ENCODE measurements around the gene BTNL3.

BTNL3 gene

DNA sequence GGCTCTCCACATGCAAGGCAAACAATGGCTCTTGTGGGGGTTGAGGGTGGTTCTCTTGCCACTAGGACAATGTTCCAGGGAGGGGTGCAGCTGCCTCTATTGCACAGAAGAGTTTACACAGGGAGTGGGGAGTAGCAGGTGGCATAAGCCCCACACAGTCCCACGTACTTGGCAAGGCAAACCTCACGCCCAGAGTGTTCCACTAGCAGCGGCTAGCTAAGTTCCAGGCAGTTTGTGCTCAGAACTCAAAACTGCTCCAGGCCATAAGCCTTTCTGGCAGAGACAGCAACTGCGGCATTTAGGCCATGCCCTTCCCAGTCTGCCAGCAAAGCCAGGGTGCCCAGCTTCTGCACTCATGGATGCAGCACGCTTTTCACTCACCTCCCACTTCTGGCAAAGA lies 29.0 kb upstream of the BTNL3 start:
- Histone ChIP-seq H3K4me3 (ENCODE audit: low read depth, low read length) (no peak overlapping the region), H3K9me3 (ENCODE audit: control insufficient read depth, insufficient read depth, low read depth, low read length) (no peaks in the 10 kb centered on the region), H3K27ac (ENCODE audit: extremely low read depth, low read depth, low read length) (no peak overlapping the region), H3K4me1 (ENCODE audit: control insufficient read depth, insufficient read depth, low read length) (no peaks in the 10 kb centered on the region), H3K36me3 (ENCODE audit: control insufficient read depth in 2 of 2, insufficient read depth in 1 of 2, low read length in 2 of 2) (no peaks in the 10 kb centered on the region)
- ChIA-PET POLR2A (no interaction called here), CTCF (no interaction called here)
- no peak for TF ChIP-seq ZNF501 (tag by site-specific recombination; IDR thresholded peaks at IDR 0.05)
- no peak for TF ChIP-seq HIC1 (tag by site-specific recombination; IDR thresholded peaks at IDR 0.05)
- TF ChIP-seq ZNF677 (tag by site-specific recombination; IDR thresholded peaks at IDR 0.05): no peak
- TF ChIP-seq ZNF223 (tag by site-specific recombination; IDR thresholded peaks at IDR 0.05): no peak
- TF ChIP-seq ZNF184 (tag by site-specific recombination; IDR thresholded peaks at IDR 0.05): no peak
- TF ChIP-seq ZFP3 (tag by site-specific recombination; IDR thresholded peaks at IDR 0.05; ENCODE audit: low read depth): no peak
- TF ChIP-seq ZBTB1 (tag by site-specific recombination; IDR thresholded peaks at IDR 0.05): no peak
- TF ChIP-seq ZNF558 (tag by site-specific recombination; IDR thresholded peaks at IDR 0.05): no peak
- TF ChIP-seq, protein P1, sequence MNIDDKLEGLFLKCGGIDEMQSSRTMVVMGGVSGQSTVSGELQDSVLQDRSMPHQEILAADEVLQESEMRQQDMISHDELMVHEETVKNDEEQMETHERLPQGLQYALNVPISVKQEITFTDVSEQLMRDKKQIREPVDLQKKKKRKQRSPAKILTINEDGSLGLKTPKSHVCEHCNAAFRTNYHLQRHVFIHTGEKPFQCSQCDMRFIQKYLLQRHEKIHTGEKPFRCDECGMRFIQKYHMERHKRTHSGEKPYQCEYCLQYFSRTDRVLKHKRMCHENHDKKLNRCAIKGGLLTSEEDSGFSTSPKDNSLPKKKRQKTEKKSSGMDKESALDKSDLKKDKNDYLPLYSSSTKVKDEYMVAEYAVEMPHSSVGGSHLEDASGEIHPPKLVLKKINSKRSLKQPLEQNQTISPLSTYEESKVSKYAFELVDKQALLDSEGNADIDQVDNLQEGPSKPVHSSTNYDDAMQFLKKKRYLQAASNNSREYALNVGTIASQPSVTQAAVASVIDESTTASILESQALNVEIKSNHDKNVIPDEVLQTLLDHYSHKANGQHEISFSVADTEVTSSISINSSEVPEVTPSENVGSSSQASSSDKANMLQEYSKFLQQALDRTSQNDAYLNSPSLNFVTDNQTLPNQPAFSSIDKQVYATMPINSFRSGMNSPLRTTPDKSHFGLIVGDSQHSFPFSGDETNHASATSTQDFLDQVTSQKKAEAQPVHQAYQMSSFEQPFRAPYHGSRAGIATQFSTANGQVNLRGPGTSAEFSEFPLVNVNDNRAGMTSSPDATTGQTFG (tag by site-specific recombination; IDR thresholded peaks at IDR 0.05; ENCODE audit: borderline replicate concordance): no peak
- TF ChIP-seq ZFP41 (tag by site-specific recombination; IDR thresholded peaks at IDR 0.05; ENCODE audit: borderline replicate concordance): no peak
- no peak for TF ChIP-seq ZNF24 (tag by site-specific recombination; IDR thresholded peaks at IDR 0.05)
- TF ChIP-seq KLF1 (tag by site-specific recombination; IDR thresholded peaks at IDR 0.05): no peak
- TF ChIP-seq KLF8 (tag by site-specific recombination; IDR thresholded peaks at IDR 0.05): no peak

DNA sequence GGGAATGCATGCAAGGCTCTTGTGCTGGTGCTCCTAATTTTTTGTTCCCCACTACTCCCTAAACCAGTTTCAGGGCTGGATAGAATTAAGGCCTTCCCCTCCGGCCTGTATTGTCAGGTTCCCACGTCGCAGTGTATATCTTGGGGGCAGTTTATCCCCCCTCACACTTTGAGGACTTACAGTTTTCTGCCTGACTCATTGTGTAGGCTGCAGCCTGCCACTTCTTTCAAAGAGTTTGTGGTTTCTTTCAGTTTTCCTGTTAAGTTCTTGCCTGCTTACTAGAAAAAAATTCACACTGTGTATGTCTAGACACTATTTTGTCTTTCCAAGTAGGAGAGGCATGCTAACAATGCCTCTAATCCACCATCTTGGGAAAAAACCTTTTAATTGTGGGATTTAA lies 28.4 kb upstream of the BTNL3 start:
- no peak overlapping the region for H3K4me3 ChIP-seq (ENCODE audit: low read depth, low read length)
- H3K27ac ChIP-seq (ENCODE audit: extremely low read depth, low read depth, low read length): no peak overlapping the region
- TF ChIP-seq ZXDB (tag by site-specific recombination; IDR thresholded peaks at IDR 0.05) (no peak), ZEB2 (tag by site-specific recombination; IDR thresholded peaks at IDR 0.05) (no peak), ZNF221 (tag by site-specific recombination; IDR thresholded peaks at IDR 0.05; ENCODE audit: borderline replicate concordance) (no peak), ZNF416 (tag by site-specific recombination; IDR thresholded peaks at IDR 0.05) (no peak), ZNF510 (tag by site-specific recombination; IDR thresholded peaks at IDR 0.05; ENCODE audit: insufficient replicate concordance) (no peak), SCRT2 (tag by site-specific recombination; IDR thresholded peaks at IDR 0.05) (no peak), GLIS1 (tag by site-specific recombination; IDR thresholded peaks at IDR 0.05) (no peak), OSR2 (tag by site-specific recombination; IDR thresholded peaks at IDR 0.05) (no peak), ZNF514 (tag by site-specific recombination; IDR thresholded peaks at IDR 0.05) (no peak), KLF10 (tag by site-specific recombination; IDR thresholded peaks at IDR 0.05) (no peak)
- TF ChIP-seq, protein P2, sequence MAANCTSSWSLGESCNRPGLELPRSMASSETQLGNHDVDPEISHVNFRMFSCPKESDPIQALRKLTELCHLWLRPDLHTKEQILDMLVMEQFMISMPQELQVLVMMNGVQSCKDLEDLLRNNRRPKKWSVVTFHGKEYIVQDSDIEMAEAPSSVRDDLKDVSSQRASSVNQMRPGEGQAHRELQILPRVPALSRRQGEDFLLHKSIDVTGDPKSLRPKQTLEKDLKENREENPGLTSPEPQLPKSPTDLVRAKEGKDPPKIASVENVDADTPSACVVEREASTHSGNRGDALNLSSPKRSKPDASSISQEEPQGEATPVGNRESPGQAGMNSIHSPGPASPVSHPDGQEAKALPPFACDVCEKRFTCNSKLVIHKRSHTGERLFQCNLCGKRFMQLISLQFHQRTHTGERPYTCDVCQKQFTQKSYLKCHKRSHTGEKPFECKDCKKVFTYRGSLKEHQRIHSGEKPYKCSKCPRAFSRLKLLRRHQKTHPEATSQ (tag by site-specific recombination; IDR thresholded peaks at IDR 0.05): no peak
- CTCF ChIA-PET: no interaction called here
- no peaks in the 10 kb centered on the region for H3K9me3 ChIP-seq (ENCODE audit: control insufficient read depth, insufficient read depth, low read depth, low read length)
- no peaks in the 10 kb centered on the region for H3K4me1 ChIP-seq (ENCODE audit: control insufficient read depth, insufficient read depth, low read length)
- H3K36me3 ChIP-seq (ENCODE audit: control insufficient read depth in 2 of 2, insufficient read depth in 1 of 2, low read length in 2 of 2): no peaks in the 10 kb centered on the region
- POLR2A ChIA-PET: no interaction called here
